Measurements from ENCODE around the gene APP.
"Not testable (repeated sequence)": the region's sequence is repeated elsewhere in the genome, so short reads cannot be mapped to it uniquely, and the experiment has no call there.

APP gene

GRCh38 chr21:26099610-26100219 lies 70.9 kb downstream of the APP start:
- DNase-seq (ENCODE audit: low read depth in 3 of 3) = no peak

- DNase-seq (ENCODE audit: low read depth in 3 of 3) = no peak
Observed at GRCh38 chr21:26098772-26099397, 71.7 kb downstream of the APP start.

GRCh38 chr21:26097475-26097874 lies 73.1 kb downstream of the APP start:
- no peak for DNase-seq (ENCODE audit: low read depth in 3 of 3)

GRCh38 chr21:26096494-26097371 lies 73.8 kb downstream of the APP start:
- DNase-seq (ENCODE audit: low read depth in 3 of 3) = no peak

- no peak for DNase-seq (ENCODE audit: low read depth in 3 of 3)
Observed at GRCh38 chr21:26095131-26095530, 75.4 kb downstream of the APP start.

GRCh38 chr21:26093122-26093521 lies 77.4 kb downstream of the APP start:
- no peak for DNase-seq (ENCODE audit: low read depth in 3 of 3)

GRCh38 chr21:26091480-26092018 lies 79.0 kb downstream of the APP start:
- DNase-seq (ENCODE audit: low read depth in 3 of 3) = no peak

GRCh38 chr21:26089730-26090129 lies 80.8 kb downstream of the APP start:
- DNase-seq (ENCODE audit: low read depth in 3 of 3) = no peak

- no peak for DNase-seq (ENCODE audit: low read depth in 3 of 3)
Observed at GRCh38 chr21:26087223-26087918, 83.2 kb downstream of the APP start.

GRCh38 chr21:26085882-26086281 lies 84.7 kb downstream of the APP start:
- no peak for DNase-seq (ENCODE audit: low read depth in 3 of 3)

GRCh38 chr21:26085127-26085526 lies 85.4 kb downstream of the APP start:
- no peak for DNase-seq (ENCODE audit: low read depth in 3 of 3)

GRCh38 chr21:26082549-26082948 lies 88.0 kb downstream of the APP start:
- no peak for DNase-seq (ENCODE audit: low read depth in 3 of 3)

- not testable (repeated sequence) for DNase-seq (ENCODE audit: low read depth in 3 of 3)
Observed at GRCh38 chr21:26081175-26081760, 89.3 kb downstream of the APP start.

- no peak for DNase-seq (ENCODE audit: low read depth in 3 of 3)
Observed at GRCh38 chr21:26080211-26080610, 90.4 kb downstream of the APP start.

- no peak for DNase-seq (ENCODE audit: low read depth in 3 of 3)
Observed at GRCh38 chr21:26079366-26079765, 91.2 kb downstream of the APP start.

- DNase-seq (ENCODE audit: low read depth in 3 of 3) = no peak
Observed at GRCh38 chr21:26077521-26077920, 93.0 kb downstream of the APP start.

- DNase-seq (ENCODE audit: low read depth in 3 of 3) = no peak
Observed at GRCh38 chr21:26072666-26073615, 97.6 kb downstream of the APP start.

GRCh38 chr21:26070822-26071425 lies 99.6 kb downstream of the APP start:
- no peak for DNase-seq (ENCODE audit: low read depth in 3 of 3)

GRCh38 chr21:26070121-26070520 lies 100.4 kb downstream of the APP start:
- DNase-seq (ENCODE audit: low read depth in 3 of 3) = no peak

GRCh38 chr21:26068776-26069175 lies 101.8 kb downstream of the APP start:
- DNase-seq (ENCODE audit: low read depth in 3 of 3) = no peak
